H1 (cell line): ENCODE results near the gene ALG9.

ENCODE experiments used
- CEBPB ChIP-seq: IDR thresholded peaks from 2 replicates; pipeline ENCODE4 v1.6.1; 2012; ENCODE audit warnings: low read depth, low read length
- CREB1 ChIP-seq: IDR thresholded peaks from 2 replicates; pipeline ENCODE4 v1.6.1; 2012; ENCODE audit warnings: inconsistent platforms
- EP300 ChIP-seq, 2 experiments: IDR thresholded peaks; 1 replicate in 1 of 2; 2 replicates in 1 of 2; pipeline ENCODE4 v1.6.1; 2011 to 2012; ENCODE audit warnings: low read depth in 2 of 2, low read length in 2 of 2, mild to moderate bottlenecking in 2 of 2, borderline replicate concordance in 1 of 2, inconsistent platforms in 1 of 2, moderate library complexity in 1 of 2
- EZH2 ChIP-seq: fragments of 200-600 bp; sonication (generic); IDR thresholded peaks from 2 replicates; pipeline ENCODE4 v1.7.1; 2012; ENCODE audit warnings: low read depth, mild to moderate bottlenecking, moderate library complexity, low read length, inconsistent platforms; ENCODE audit not compliant: severe bottlenecking
- POLR2A ChIP-seq, 2 experiments: IDR thresholded peaks; 1 replicate in 1 of 2; 2 replicates in 1 of 2; pipeline ENCODE4 v1.6.1; 2011; ENCODE audit warnings: low read depth in 2 of 2, low read length in 2 of 2, mild to moderate bottlenecking in 2 of 2; ENCODE audit errors: control extremely low read depth in 1 of 2
- POLR2AphosphoS5 ChIP-seq: IDR thresholded peaks from 2 replicates; pipeline ENCODE4 v1.6.1; 2011; ENCODE audit warnings: low read depth, low read length
- RAD21 ChIP-seq, 2 experiments: IDR thresholded peaks in 1 of 2; conservative IDR thresholded peaks in 1 of 2; 2 replicates each; pipeline ENCODE4 v1.6.1; 2011; ENCODE audit warnings: low read depth in 2 of 2, low read length in 2 of 2, improper control_type of control experiment in 1 of 2, inconsistent platforms in 1 of 2, mild to moderate bottlenecking in 1 of 2, moderate library complexity in 1 of 2
- SP1 ChIP-seq: IDR thresholded peaks from 2 replicates; pipeline ENCODE4 v1.6.1; 2011; ENCODE audit warnings: low read depth, low read length
- TAF1 ChIP-seq: IDR thresholded peaks from 2 replicates; pipeline ENCODE4 v1.6.1; 2011; ENCODE audit warnings: mild to moderate bottlenecking, low read depth, low read length
- TF ChIP-seq, protein P1 (sequence below): IDR thresholded peaks from 2 replicates; pipeline ENCODE4 v1.6.1; 2012; ENCODE audit warnings: low read length, inconsistent platforms
- TF ChIP-seq, protein P2 (sequence below), 3 experiments: IDR thresholded peaks; 1 replicate in 2 of 3; 2 replicates in 1 of 3; pipeline versions ENCODE4 v1.5.1 to v1.6.1; 2011; ENCODE audit warnings: low read length in 3 of 3, mild to moderate bottlenecking in 3 of 3, inconsistent platforms in 2 of 3, low read depth in 1 of 3, moderate library complexity in 1 of 3; ENCODE audit not compliant: insufficient read depth in 1 of 3; ENCODE audit errors: control extremely low read depth in 1 of 3
- TF ChIP-seq, protein P3 (sequence below): IDR thresholded peaks from 2 replicates; pipeline ENCODE4 v1.6.1; 2012; ENCODE audit warnings: inconsistent platforms

DNA sequence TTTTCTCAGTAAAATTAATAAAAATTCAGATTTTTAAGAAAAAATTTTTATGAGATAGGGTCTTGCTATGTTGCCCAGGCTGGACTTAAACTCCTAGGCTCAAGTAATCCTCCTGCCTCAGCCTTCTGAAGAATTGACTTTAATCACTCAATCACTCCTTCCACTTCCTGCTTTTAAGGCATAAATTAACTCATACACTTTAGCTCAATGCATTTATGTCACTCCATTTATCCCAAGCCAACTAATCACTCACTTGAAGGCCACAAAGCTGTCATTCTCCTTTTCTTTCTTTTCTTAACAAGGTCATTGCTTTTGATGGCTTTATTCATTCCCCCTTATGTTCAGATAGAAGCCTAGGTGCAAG lies 877 bp downstream of the ALG9 start:
- no peak for TF ChIP-seq SP1
- TF ChIP-seq, protein P1, sequence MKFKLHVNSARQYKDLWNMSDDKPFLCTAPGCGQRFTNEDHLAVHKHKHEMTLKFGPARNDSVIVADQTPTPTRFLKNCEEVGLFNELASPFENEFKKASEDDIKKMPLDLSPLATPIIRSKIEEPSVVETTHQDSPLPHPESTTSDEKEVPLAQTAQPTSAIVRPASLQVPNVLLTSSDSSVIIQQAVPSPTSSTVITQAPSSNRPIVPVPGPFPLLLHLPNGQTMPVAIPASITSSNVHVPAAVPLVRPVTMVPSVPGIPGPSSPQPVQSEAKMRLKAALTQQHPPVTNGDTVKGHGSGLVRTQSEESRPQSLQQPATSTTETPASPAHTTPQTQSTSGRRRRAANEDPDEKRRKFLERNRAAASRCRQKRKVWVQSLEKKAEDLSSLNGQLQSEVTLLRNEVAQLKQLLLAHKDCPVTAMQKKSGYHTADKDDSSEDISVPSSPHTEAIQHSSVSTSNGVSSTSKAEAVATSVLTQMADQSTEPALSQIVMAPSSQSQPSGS, result no peak
- TF ChIP-seq, protein P2, sequence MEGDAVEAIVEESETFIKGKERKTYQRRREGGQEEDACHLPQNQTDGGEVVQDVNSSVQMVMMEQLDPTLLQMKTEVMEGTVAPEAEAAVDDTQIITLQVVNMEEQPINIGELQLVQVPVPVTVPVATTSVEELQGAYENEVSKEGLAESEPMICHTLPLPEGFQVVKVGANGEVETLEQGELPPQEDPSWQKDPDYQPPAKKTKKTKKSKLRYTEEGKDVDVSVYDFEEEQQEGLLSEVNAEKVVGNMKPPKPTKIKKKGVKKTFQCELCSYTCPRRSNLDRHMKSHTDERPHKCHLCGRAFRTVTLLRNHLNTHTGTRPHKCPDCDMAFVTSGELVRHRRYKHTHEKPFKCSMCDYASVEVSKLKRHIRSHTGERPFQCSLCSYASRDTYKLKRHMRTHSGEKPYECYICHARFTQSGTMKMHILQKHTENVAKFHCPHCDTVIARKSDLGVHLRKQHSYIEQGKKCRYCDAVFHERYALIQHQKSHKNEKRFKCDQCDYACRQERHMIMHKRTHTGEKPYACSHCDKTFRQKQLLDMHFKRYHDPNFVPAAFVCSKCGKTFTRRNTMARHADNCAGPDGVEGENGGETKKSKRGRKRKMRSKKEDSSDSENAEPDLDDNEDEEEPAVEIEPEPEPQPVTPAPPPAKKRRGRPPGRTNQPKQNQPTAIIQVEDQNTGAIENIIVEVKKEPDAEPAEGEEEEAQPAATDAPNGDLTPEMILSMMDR (IDR thresholded peaks at IDR 0.05; ENCODE audit: control extremely low read depth in 1 of 3, insufficient read depth in 1 of 3, low read depth in 1 of 3, low read length in 3 of 3), result no peak
- no peak for TF ChIP-seq CREB1
- TF ChIP-seq, protein P3, sequence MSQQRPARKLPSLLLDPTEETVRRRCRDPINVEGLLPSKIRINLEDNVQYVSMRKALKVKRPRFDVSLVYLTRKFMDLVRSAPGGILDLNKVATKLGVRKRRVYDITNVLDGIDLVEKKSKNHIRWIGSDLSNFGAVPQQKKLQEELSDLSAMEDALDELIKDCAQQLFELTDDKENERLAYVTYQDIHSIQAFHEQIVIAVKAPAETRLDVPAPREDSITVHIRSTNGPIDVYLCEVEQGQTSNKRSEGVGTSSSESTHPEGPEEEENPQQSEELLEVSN, result no peak
- no peak for TF ChIP-seq POLR2AphosphoS5
- TF ChIP-seq EP300 (IDR thresholded peaks at IDR 0.05; ENCODE audit: borderline replicate concordance in 1 of 2, low read depth in 2 of 2, low read length in 2 of 2), result no peak
- no peak for TF ChIP-seq RAD21 (IDR thresholded peaks at IDR 0.05 in 1 of 2, conservative IDR thresholded peaks at IDR 0.05 in 1 of 2; ENCODE audit: low read depth in 2 of 2, low read length in 2 of 2)
- TF ChIP-seq POLR2A (IDR thresholded peaks at IDR 0.05; ENCODE audit: control extremely low read depth in 1 of 2, low read depth in 2 of 2, low read length in 2 of 2), result no peak
- TF ChIP-seq EZH2, result no peak
- no peak for TF ChIP-seq TAF1
- TF ChIP-seq CEBPB, result no peak
